HCT116 (cell line): ENCODE data around the gene CELA3B. TPM values are rescaled to one million over a fixed set of nuclear protein-coding genes. Genes with fewer than 3 reads are reported as not detected.
"Not testable (repeated sequence)": the region's sequence is repeated elsewhere in the genome, so short reads cannot be mapped to it uniquely, and the experiment has no call there.

Experiments used
- ATAC-seq: fragments of 200-7000 bp; cut with Tn5 transposase; 2 replicates; pipeline ENCODE4 v1.9.1; 2020; ENCODE audit warnings: mild to moderate bottlenecking, moderate library complexity
- Bru-seq: library from RNA; stranded (reverse); fragments of 400-500 nt; gene quantifications from one replicate; lab custom pipeline; 2021; lab: Mats Ljungman, UMichigan
- BruChase-seq, 2 experiments: library from RNA; stranded (reverse); fragments of 400-500 nt; gene quantifications; one replicate each; lab custom pipeline; 2021; lab: Mats Ljungman, UMichigan
- BruUV-seq: library from RNA; stranded (reverse); fragments of 400-500 nt; replicated peaks from 2 replicates; lab custom pipeline; 2021; lab: Mats Ljungman, UMichigan
- CTCF ChIA-PET: fragments of 300-600 bp; sonication (Branson Sonifier 250); formaldehyde crosslinking; loops from one replicate; lab custom pipeline; 2021; ENCODE audit warnings: antibody characterized with exemption; lab: Charles Lee
- POLR2A ChIA-PET: fragments of 300-600, 350-600 bp; sonication (Branson Sonifier 250); formaldehyde crosslinking; loops from one replicate; lab custom pipeline; 2021; ENCODE audit warnings: antibody characterized with exemption; lab: Charles Lee
- RAD21 ChIA-PET, 2 experiments: fragments of 300-600 bp; sonication (Branson Sonifier 250); formaldehyde crosslinking; loops; one replicate each; lab custom pipeline; 2023; ENCODE audit warnings: low total read pairs in 2 of 2; ENCODE audit not compliant: uncharacterized antibody in 2 of 2, unreplicated experiment in 2 of 2, low non-redundant PET in 1 of 2; lab: Charles Lee
- DNase-seq: peaks from one replicate; pipeline ENCODE4 v3.0.0-alpha.2; 2010; ENCODE audit warnings: low read depth, low spot score
- H2AFZ ChIP-seq: fragments of 200-600 bp; shearing (Covaris generic), sonication (generic); 2 replicates; pipeline ENCODE4 v1.6.1; 2017; ENCODE audit warnings: low read depth, mixed run types, mixed read lengths, antibody characterized with exemption, low read length; ENCODE audit not compliant: poor library complexity, severe bottlenecking
- H3K27ac ChIP-seq: 2 replicates; pipeline ENCODE4 v1.5.1; 2012; ENCODE audit warnings: low read depth, low read length
- H3K27me3 ChIP-seq: fragments of 200-600 bp; sonication (generic); 2 replicates; pipeline ENCODE4 v1.6.1; 2016; ENCODE audit warnings: mixed run types, low read length, mixed read lengths; ENCODE audit not compliant: insufficient read depth
- H3K36me3 ChIP-seq, 2 experiments: fragments of 200-500 bp in 1 of 2; fragments of 200-600 bp in 1 of 2; sonication (Bioruptor generic) in 1 of 2; sonication (generic) in 1 of 2; 2 replicates each; pipeline versions ENCODE4 v1.5.1 to v1.6.1; 2014 to 2016; ENCODE audit warnings: low read length in 2 of 2, inconsistent platforms in 1 of 2, mixed read lengths in 1 of 2, mixed run types in 1 of 2; ENCODE audit not compliant: insufficient read depth in 2 of 2, control insufficient read depth in 1 of 2
- H3K4me1 ChIP-seq, 2 experiments: fragments of 200-600 bp in 1 of 2; sonication (generic) in 1 of 2; 2 replicates each; pipeline versions ENCODE4 v1.5.1 to v1.6.1; 2012 to 2017; ENCODE audit warnings: low read length in 2 of 2, inconsistent platforms in 1 of 2, mild to moderate bottlenecking in 1 of 2, mixed read lengths in 1 of 2, mixed run types in 1 of 2, moderate library complexity in 1 of 2; ENCODE audit not compliant: insufficient read depth in 2 of 2, control insufficient read depth in 1 of 2
- H3K4me2 ChIP-seq: fragments of 200-600 bp; sonication (generic); 2 replicates; pipeline ENCODE4 v1.6.1; 2017; ENCODE audit warnings: mixed run types, low read length, mixed read lengths
- H3K4me3 ChIP-seq, 2 experiments: fragments of 200-600 bp in 1 of 2; sonication (generic) in 1 of 2; replicated peaks in 1 of 2; 2 replicates each; pipeline ENCODE4 v1.5.1; 2011 to 2016; ENCODE audit warnings: low read length in 2 of 2, control low read depth in 1 of 2, low read depth in 1 of 2, mild to moderate bottlenecking in 1 of 2, mixed read lengths in 1 of 2, mixed run types in 1 of 2
- H3K79me2 ChIP-seq: fragments of 200-600 bp; sonication (generic); 2 replicates; pipeline ENCODE4 v1.6.1; 2017; ENCODE audit warnings: mild to moderate bottlenecking, mixed run types, low read length, moderate library complexity, mixed read lengths; ENCODE audit not compliant: insufficient read depth
- H3K9ac ChIP-seq: fragments of 200-600 bp; sonication (generic); 2 replicates; pipeline ENCODE4 v1.6.1; 2016; ENCODE audit warnings: low read length, mixed read lengths
- H3K9me2 ChIP-seq: fragments of 200-600 bp; sonication (generic), shearing (Covaris generic); 2 replicates; pipeline ENCODE4 v1.6.1; 2017; ENCODE audit warnings: mixed run types, mild to moderate bottlenecking, moderate library complexity; ENCODE audit not compliant: insufficient read depth
- H3K9me3 ChIP-seq, 2 experiments: fragments of 200-500 bp in 1 of 2; fragments of 200-600 bp in 1 of 2; sonication (Bioruptor generic) in 1 of 2; sonication (generic) in 1 of 2; 2 replicates each; pipeline ENCODE4 v1.6.1; 2014 to 2017; ENCODE audit warnings: low read length in 2 of 2, mixed read lengths in 2 of 2, inconsistent platforms in 1 of 2, low read depth in 1 of 2, mild to moderate bottlenecking in 1 of 2, mixed run types in 1 of 2, moderate library complexity in 1 of 2; ENCODE audit not compliant: control insufficient read depth in 1 of 2, insufficient read depth in 1 of 2
- H4K20me1 ChIP-seq: fragments of 200-600 bp; sonication (generic), shearing (Covaris generic); 2 replicates; pipeline ENCODE4 v1.6.1; 2017; ENCODE audit warnings: mixed run types, mild to moderate bottlenecking, moderate library complexity; ENCODE audit not compliant: insufficient read depth
- EZH2phosphoT487 ChIP-seq: fragments of 200-600 bp; IDR thresholded peaks from 2 replicates; pipeline ENCODE4 v1.6.1; 2018; ENCODE audit warnings: antibody characterized with exemption, borderline replicate concordance
- JUND ChIP-seq: IDR thresholded peaks from 2 replicates; pipeline ENCODE4 v1.6.1; 2012
- POLR2AphosphoS5 ChIP-seq: IDR thresholded peaks from 2 replicates; pipeline ENCODE4 v1.6.1; 2011; ENCODE audit warnings: mild to moderate bottlenecking, low read depth, low read length, moderate library complexity
- SRF ChIP-seq: IDR thresholded peaks from 2 replicates; pipeline ENCODE4 v1.6.1; 2012; ENCODE audit warnings: low read depth
- YY1 ChIP-seq: IDR thresholded peaks from 2 replicates; pipeline ENCODE4 v1.6.1; 2011; ENCODE audit warnings: low read length, low read depth, moderate library complexity, mild to moderate bottlenecking; ENCODE audit not compliant: insufficient replicate concordance; ENCODE audit errors: extremely low read depth
- ZFX ChIP-seq: fragments of 450-650 bp; IDR thresholded peaks from 2 replicates; pipeline ENCODE4 v1.6.1; 2017
- intact Hi-C: fragments of 100-400 bp; cut with micrococcal nuclease; formaldehyde crosslinking; loops from 2 replicates; pipeline ENCODE4 v1.10.0; 2022
- long read RNA-seq: library from polyadenylated mRNA; unstranded; transcript quantifications from one replicate; pipeline ENCODE4 v2.0.0, GENCODE V29; 2021; ENCODE audit not compliant: unreplicated experiment
- polyA plus RNA-seq: library from polyadenylated mRNA; unstranded; fragments of >200 nt; gene quantifications from 2 replicates; pipeline ENCODE4 v1.2.1, GENCODE V29; 2012; ENCODE audit warnings: missing spikeins
- total RNA-seq: library from RNA; stranded (reverse); gene quantifications from one replicate; pipeline ENCODE4 v1.2.1, GENCODE V29; 2021; ENCODE audit not compliant: unreplicated experiment
- TF ChIP-seq, protein P1 (sequence below): IDR thresholded peaks from 2 replicates; pipeline ENCODE4 v1.6.1; 2012; ENCODE audit warnings: low read depth

The CELA3B gene
- total RNA-seq (5.3 TPM), Bru-seq, nascent RNA (not detected), BruChase-seq, experiment 1, labeled RNA remaining after a 6-hour chase (not detected), BruChase-seq, experiment 2, labeled RNA remaining after a 2-hour chase (not detected)
- not detected in 2 replicates for polyA plus RNA-seq
- long read RNA-seq: 0 reads

GRCh38 chr1:21976703-21977239 is at the start of gene CELA3B:
Gene CELA3B, plus strand, starts transcription at chr1:21977022. Its CDS starts 18 bp downstream, at chr1:21977040.
- H3K36me3 ChIP-seq, H3K9me3 ChIP-seq, intact Hi-C loops, H4K20me1 ChIP-seq, BruUV-seq, H3K79me2 ChIP-seq, RAD21 ChIA-PET, H3K4me2 ChIP-seq, H3K4me3 ChIP-seq, DNase-seq, H3K9ac ChIP-seq, ATAC-seq, H2AFZ ChIP-seq, H3K9me2 ChIP-seq, POLR2A ChIA-PET, H3K27me3 ChIP-seq, CTCF ChIA-PET, H3K27ac ChIP-seq: not testable (repeated sequence)
- H3K4me1 ChIP-seq: peaks cover 2 to 11% of the 10 kb centered on the region in 2 experiments; a peak in 1 of 4 replicates

- Histone ChIP-seq H3K9me3 (no peaks in the 10 kb centered on the region), H2AFZ (no peak overlapping the region), H3K27me3 (no peaks in the 10 kb centered on the region), H3K79me2 (peaks cover 38% of the 10 kb centered on the region), H3K4me1 (peaks cover 29 to 62% of the 10 kb centered on the region in 2 experiments), H3K36me3 (no peaks in the 10 kb centered on the region), H3K4me2 (no peak overlapping the region), H3K9me2 (no peaks in the 10 kb centered on the region), H3K4me3 (no peak overlapping the region), H4K20me1 (no peaks in the 10 kb centered on the region), H3K9ac (no peak overlapping the region), H3K27ac (no peak overlapping the region)
- intact Hi-C loops: no loop called here
- ChIA-PET RAD21 (no interaction called here), POLR2A (no interaction called here), CTCF (no interaction called here)
- DNase-seq (no peak), ATAC-seq (no peak)
- no peak for TF ChIP-seq SRF
- no peak for TF ChIP-seq POLR2AphosphoS5
- no peak for TF ChIP-seq JUND
- no peak for TF ChIP-seq YY1
- TF ChIP-seq ZFX: no peak
- no peak for TF ChIP-seq EZH2phosphoT487
- TF ChIP-seq, protein P1, sequence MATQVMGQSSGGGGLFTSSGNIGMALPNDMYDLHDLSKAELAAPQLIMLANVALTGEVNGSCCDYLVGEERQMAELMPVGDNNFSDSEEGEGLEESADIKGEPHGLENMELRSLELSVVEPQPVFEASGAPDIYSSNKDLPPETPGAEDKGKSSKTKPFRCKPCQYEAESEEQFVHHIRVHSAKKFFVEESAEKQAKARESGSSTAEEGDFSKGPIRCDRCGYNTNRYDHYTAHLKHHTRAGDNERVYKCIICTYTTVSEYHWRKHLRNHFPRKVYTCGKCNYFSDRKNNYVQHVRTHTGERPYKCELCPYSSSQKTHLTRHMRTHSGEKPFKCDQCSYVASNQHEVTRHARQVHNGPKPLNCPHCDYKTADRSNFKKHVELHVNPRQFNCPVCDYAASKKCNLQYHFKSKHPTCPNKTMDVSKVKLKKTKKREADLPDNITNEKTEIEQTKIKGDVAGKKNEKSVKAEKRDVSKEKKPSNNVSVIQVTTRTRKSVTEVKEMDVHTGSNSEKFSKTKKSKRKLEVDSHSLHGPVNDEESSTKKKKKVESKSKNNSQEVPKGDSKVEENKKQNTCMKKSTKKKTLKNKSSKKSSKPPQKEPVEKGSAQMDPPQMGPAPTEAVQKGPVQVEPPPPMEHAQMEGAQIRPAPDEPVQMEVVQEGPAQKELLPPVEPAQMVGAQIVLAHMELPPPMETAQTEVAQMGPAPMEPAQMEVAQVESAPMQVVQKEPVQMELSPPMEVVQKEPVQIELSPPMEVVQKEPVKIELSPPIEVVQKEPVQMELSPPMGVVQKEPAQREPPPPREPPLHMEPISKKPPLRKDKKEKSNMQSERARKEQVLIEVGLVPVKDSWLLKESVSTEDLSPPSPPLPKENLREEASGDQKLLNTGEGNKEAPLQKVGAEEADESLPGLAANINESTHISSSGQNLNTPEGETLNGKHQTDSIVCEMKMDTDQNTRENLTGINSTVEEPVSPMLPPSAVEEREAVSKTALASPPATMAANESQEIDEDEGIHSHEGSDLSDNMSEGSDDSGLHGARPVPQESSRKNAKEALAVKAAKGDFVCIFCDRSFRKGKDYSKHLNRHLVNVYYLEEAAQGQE: no peak
- BruUV-seq: no TSS peak
These were observed 49.1 kb upstream of the CELA3B start for GRCh38 chr1:21927533-21928237.
